HepG2 (cell line): ENCODE results near the gene MTA1. TPM values are rescaled to one million over a fixed set of nuclear protein-coding genes. Genes with fewer than 3 reads are reported as not detected.
A peak's percentile ranks its signal among the peaks of the same experiment; 100 is the strongest.

Experiments used
- CBX2 ChIP-seq, 2 experiments: fragments of 200-600 bp in 1 of 2; sonication (generic); formaldehyde crosslinking in 1 of 2; IDR thresholded peaks; 2 replicates each; pipeline versions ENCODE4 v1.7.0 to v1.8.1; 2018 to 2022; ENCODE audit warnings: low read depth in 2 of 2, low read length in 1 of 2, mild to moderate bottlenecking in 1 of 2, missing genetic modification reagents in 1 of 2
- CBX5 ChIP-seq: sonication (generic); formaldehyde crosslinking; IDR thresholded peaks from 2 replicates; pipeline ENCODE4 v1.4.0; 2020; ENCODE audit warnings: missing genetic modification reagents, borderline replicate concordance
- ESRRA ChIP-seq: sonication (generic); formaldehyde crosslinking; IDR thresholded peaks from 2 replicates; pipeline ENCODE4 v1.5.1; 2020; ENCODE audit warnings: mild to moderate bottlenecking, low read depth, missing genetic modification reagents
- FLYWCH1 ChIP-seq: sonication (generic); formaldehyde crosslinking; IDR thresholded peaks from 2 replicates; pipeline ENCODE4 v1.8.1; 2023; ENCODE audit warnings: mild to moderate bottlenecking, missing genetic modification reagents
- FOXJ3 ChIP-seq: sonication (generic); formaldehyde crosslinking; IDR thresholded peaks from 2 replicates; pipeline ENCODE4 v1.4.0; 2020; ENCODE audit warnings: missing genetic modification reagents, mild to moderate bottlenecking, borderline replicate concordance
- GATA4 ChIP-seq: sonication (generic); IDR thresholded peaks from 2 replicates; pipeline ENCODE4 v1.6.1; 2016; ENCODE audit warnings: antibody characterized with exemption, low read depth, borderline replicate concordance
- HMG20A ChIP-seq: IDR thresholded peaks from 2 replicates; pipeline ENCODE4 v1.6.1; 2016; ENCODE audit warnings: borderline replicate concordance
- HNRNPL ChIP-seq: fragments of 200-400 bp; formaldehyde crosslinking; IDR thresholded peaks from 2 replicates; pipeline ENCODE4 v1.6.1; 2017; ENCODE audit warnings: mild to moderate bottlenecking, low read depth, low read length
- HNRNPLL ChIP-seq: fragments of 200-400 bp; formaldehyde crosslinking; IDR thresholded peaks from 2 replicates; pipeline ENCODE4 v1.6.1; 2017; ENCODE audit warnings: mild to moderate bottlenecking, low read depth, low read length; ENCODE audit not compliant: poor library complexity, severe bottlenecking
- KLF16 ChIP-seq, 2 experiments: sonication (generic) in 1 of 2; formaldehyde crosslinking in 1 of 2; IDR thresholded peaks; 2 replicates each; pipeline versions ENCODE4 v1.6.1 to v1.8.0; 2016 to 2023; ENCODE audit warnings: missing genetic modification reagents in 2 of 2, missing compliant biosample characterization in 1 of 2
- MED13 ChIP-seq: sonication (generic); formaldehyde crosslinking; IDR thresholded peaks from 2 replicates; pipeline ENCODE4 v1.5.0; 2020; ENCODE audit warnings: missing genetic modification reagents
- PPARG ChIP-seq: conservative IDR thresholded peaks from 2 replicates; pipeline ENCODE4 v1.6.1; 2016; ENCODE audit warnings: missing biosample characterization, missing genetic modification reagents
- SIX4 ChIP-seq: sonication (generic); formaldehyde crosslinking; IDR thresholded peaks from 2 replicates; pipeline ENCODE4 v1.4.0; 2020; ENCODE audit warnings: missing genetic modification reagents
- ZBTB38 ChIP-seq: sonication (generic); formaldehyde crosslinking; IDR thresholded peaks from 2 replicates; pipeline ENCODE4 v1.5.1; 2020; ENCODE audit warnings: mild to moderate bottlenecking, missing genetic modification reagents
- ZBTB49 ChIP-seq: sonication (generic); formaldehyde crosslinking; IDR thresholded peaks from 2 replicates; pipeline ENCODE4 v1.4.0; 2020; ENCODE audit warnings: missing genetic modification reagents, borderline replicate concordance
- ZC3H4 ChIP-seq: sonication (generic); formaldehyde crosslinking; IDR thresholded peaks from 2 replicates; pipeline ENCODE4 v1.4.0; 2020; ENCODE audit warnings: missing genetic modification reagents, borderline replicate concordance
- ZNF501 ChIP-seq: sonication (generic); formaldehyde crosslinking; IDR thresholded peaks from 2 replicates; pipeline ENCODE4 v1.5.1; 2020; ENCODE audit warnings: mild to moderate bottlenecking, moderate library complexity, missing genetic modification reagents
- ZNF530 ChIP-seq: sonication (generic); formaldehyde crosslinking; IDR thresholded peaks from 2 replicates; pipeline ENCODE4 v1.5.0; 2020; ENCODE audit warnings: low read depth, mild to moderate bottlenecking, missing genetic modification reagents
- ZNF703 ChIP-seq: sonication (generic); formaldehyde crosslinking; IDR thresholded peaks from 2 replicates; pipeline ENCODE4 v1.5.1; 2020; ENCODE audit warnings: missing genetic modification reagents, mild to moderate bottlenecking, moderate library complexity, borderline replicate concordance
- ZNF704 ChIP-seq: sonication (generic); formaldehyde crosslinking; IDR thresholded peaks from 2 replicates; pipeline ENCODE4 v1.8.1; 2023; ENCODE audit warnings: mild to moderate bottlenecking, inconsistent platforms, moderate library complexity, missing genetic modification reagents, borderline replicate concordance
- ZNF790 ChIP-seq: sonication (generic); formaldehyde crosslinking; IDR thresholded peaks from 2 replicates; pipeline ENCODE4 v1.8.0; 2022; ENCODE audit warnings: missing genetic modification reagents, mild to moderate bottlenecking, borderline replicate concordance
- polyA plus RNA-seq, 8 experiments: library from polyadenylated mRNA; depleted of rRNA in 3 of 8; stranded (reverse) in 7 of 8; unstranded in 1 of 8; fragments of >200 nt; fragmentation: Illumina TruSeq in 4 of 8; extraction: Trizol in 4 of 8; gene quantifications; 2 replicates each; pipeline versions ENCODE4 v1.2.1 to v1.2.3, GENCODE V29; 2011 to 2016; ENCODE audit warnings: low read depth in 4 of 8, missing spikeins in 1 of 8, mixed read lengths in 1 of 8; ENCODE audit not compliant: insufficient read depth in 1 of 8
- total RNA-seq, 5 experiments: library from RNA; depleted of rRNA; stranded (reverse); fragments of >200 nt; fragmentation: Illumina TruSeq; extraction: Trizol; gene quantifications; 2 replicates each; pipeline ENCODE4 v1.2.3, GENCODE V29; 2016; ENCODE audit warnings: low read depth in 1 of 5
- TF ChIP-seq, protein P1 (sequence below): sonication (generic); formaldehyde crosslinking; IDR thresholded peaks from 2 replicates; pipeline ENCODE4 v1.8.1; 2023; ENCODE audit warnings: mild to moderate bottlenecking, missing genetic modification reagents

The MTA1 gene
- total and polyA plus RNA-seq, 2 of the 13 experiments (the other 11 are each of a cell fraction or from before 2014, with no cell fraction given) = 35.2 to 85.8 TPM

GRCh38 chr14:105500036-105500725, 80.6 kb downstream of the MTA1 start (continued):
- no peak for TF ChIP-seq FOXJ3 (CRISPR knock-in tag)
- no peak for TF ChIP-seq FLYWCH1 (CRISPR knock-in tag)
- TF ChIP-seq KLF16 (CRISPR knock-in tag; IDR thresholded peaks at IDR 0.05) = 0 out of 4 replicates have a peak, but pooled peaks of 1 of the 2 experiments have one; percentile 26
- TF ChIP-seq ESRRA (CRISPR knock-in tag) = no peak
- TF ChIP-seq PPARG (CRISPR knock-in tag) = no peak
- no peak for TF ChIP-seq ZNF530
- peak; percentile 5 for TF ChIP-seq HNRNPLL
- peak; percentile 40; the same call in 1 of the 2 replicates for TF ChIP-seq ZNF501
- TF ChIP-seq CBX2 (IDR thresholded peaks at IDR 0.05; ENCODE audit: low read depth, low read length) = no peak
- no peak for TF ChIP-seq CBX2 (CRISPR knock-in tag; IDR thresholded peaks at IDR 0.05; ENCODE audit: low read depth)
- TF ChIP-seq ZNF703 (CRISPR knock-in tag) = 0 out of 2 replicates have a peak, but pooled peaks have one; percentile 17
- no peak for TF ChIP-seq SIX4 (CRISPR knock-in tag)
- TF ChIP-seq ZBTB38 (CRISPR knock-in tag) = peak; percentile 81; the same call in 1 of the 2 replicates
- no peak for TF ChIP-seq GATA4
- TF ChIP-seq HMG20A (CRISPR knock-in tag) = no peak
- peak; percentile 34; the same call in 1 of the 2 replicates for TF ChIP-seq ZNF790 (CRISPR knock-in tag)
- TF ChIP-seq ZC3H4 (CRISPR knock-in tag) = no peak
- no peak for TF ChIP-seq MED13 (CRISPR knock-in tag)
- TF ChIP-seq, protein P1, sequence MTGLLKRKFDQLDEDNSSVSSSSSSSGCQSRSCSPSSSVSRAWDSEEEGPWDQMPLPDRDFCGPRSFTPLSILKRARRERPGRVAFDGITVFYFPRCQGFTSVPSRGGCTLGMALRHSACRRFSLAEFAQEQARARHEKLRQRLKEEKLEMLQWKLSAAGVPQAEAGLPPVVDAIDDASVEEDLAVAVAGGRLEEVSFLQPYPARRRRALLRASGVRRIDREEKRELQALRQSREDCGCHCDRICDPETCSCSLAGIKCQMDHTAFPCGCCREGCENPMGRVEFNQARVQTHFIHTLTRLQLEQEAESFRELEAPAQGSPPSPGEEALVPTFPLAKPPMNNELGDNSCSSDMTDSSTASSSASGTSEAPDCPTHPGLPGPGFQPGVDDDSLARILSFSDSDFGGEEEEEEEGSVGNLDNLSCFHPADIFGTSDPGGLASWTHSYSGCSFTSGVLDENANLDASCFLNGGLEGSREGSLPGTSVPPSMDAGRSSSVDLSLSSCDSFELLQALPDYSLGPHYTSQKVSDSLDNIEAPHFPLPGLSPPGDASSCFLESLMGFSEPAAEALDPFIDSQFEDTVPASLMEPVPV (CRISPR knock-in tag) = peak; percentile 12; the same call in 1 of the 2 replicates
- TF ChIP-seq CBX5 (CRISPR knock-in tag) = no peak
- TF ChIP-seq ZNF704 (CRISPR knock-in tag) = peak; percentile 24; the same call in 1 of the 2 replicates
- TF ChIP-seq ZBTB49 (CRISPR knock-in tag) = no peak
- 0 out of 2 replicates have a peak, but pooled peaks have one; percentile 17 for TF ChIP-seq HNRNPL
